HG02852 (cell line): ENCODE data around the gene INHBA.

ENCODE experiments used
- ATAC-seq: cut with Tn5 transposase; IDR thresholded peaks from one replicate; pipeline ENCODE4 v1.9.1; 2021; ENCODE audit warnings: mild to moderate bottlenecking, moderate library complexity; ENCODE audit not compliant: unreplicated experiment

The INHBA gene

GRCh38 chr7:41702635-41703371 lies at the start of gene INHBA:
TSS of gene INHBA (minus strand) at chr7:41703090. CDS start at chr7:41700374, 2,716 bp downstream.
- no peak for ATAC-seq

- no peak for ATAC-seq
These were observed 49.7 kb upstream of the INHBA start for GRCh38 chr7:41752615-41753014.

- no peak for ATAC-seq
These were observed 48.0 kb upstream of the INHBA start for GRCh38 chr7:41750661-41751540.

- no peak for ATAC-seq
These were observed 45.1 kb upstream of the INHBA start for GRCh38 chr7:41747961-41748360.

GRCh38 chr7:41745451-41745850 lies 42.6 kb upstream of the INHBA start:
- ATAC-seq, result no peak

GRCh38 chr7:41744161-41744560 lies 41.3 kb upstream of the INHBA start:
- ATAC-seq, result no peak

GRCh38 chr7:41742401-41743020 lies 39.6 kb upstream of the INHBA start:
- no peak for ATAC-seq

- ATAC-seq, result no peak
These were observed 35.9 kb upstream of the INHBA start for GRCh38 chr7:41738806-41739205.

- ATAC-seq, result no peak
These were observed 35.4 kb upstream of the INHBA start for GRCh38 chr7:41738336-41738735.

GRCh38 chr7:41735206-41735605 lies 32.3 kb upstream of the INHBA start:
- no peak for ATAC-seq

- ATAC-seq, result no peak
These were observed 30.0 kb upstream of the INHBA start for GRCh38 chr7:41732843-41733306.

GRCh38 chr7:41732436-41732785 lies 29.5 kb upstream of the INHBA start:
- ATAC-seq, result no peak

GRCh38 chr7:41731493-41732435 lies 28.9 kb upstream of the INHBA start:
- peak; percentile 99 for ATAC-seq

GRCh38 chr7:41730668-41731067 lies 27.8 kb upstream of the INHBA start:
- no peak for ATAC-seq

- ATAC-seq, result no peak
These were observed 27.3 kb upstream of the INHBA start for GRCh38 chr7:41730161-41730560.

- no peak for ATAC-seq
These were observed 26.2 kb upstream of the INHBA start for GRCh38 chr7:41729059-41729458.

- no peak for ATAC-seq
These were observed 22.1 kb upstream of the INHBA start for GRCh38 chr7:41725013-41725412.

- ATAC-seq, result no peak
These were observed 18.0 kb upstream of the INHBA start for GRCh38 chr7:41720886-41721285.

- no peak for ATAC-seq
These were observed 17.2 kb upstream of the INHBA start for GRCh38 chr7:41720046-41720445.

- no peak for ATAC-seq
These were observed 13.8 kb upstream of the INHBA start for GRCh38 chr7:41716691-41717090.

- no peak for ATAC-seq
These were observed 12.1 kb upstream of the INHBA start for GRCh38 chr7:41715000-41715399.
